Parathyroid adenoma (tissue), 2 donors: ENCODE results near the gene ADARB2.

Source experiments
- H2AFZ ChIP-seq: fragments of 300-600 bp; sonication (generic); one replicate; pipeline ENCODE4 v1.7.0; 2017; ENCODE audit warnings: antibody characterized with exemption, mild to moderate bottlenecking
- H3K27ac ChIP-seq: fragments of 300-600 bp; sonication (generic); one replicate; pipeline ENCODE4 v1.7.0; 2017
- H3K27me3 ChIP-seq: fragments of 300-600 bp; sonication (generic); one replicate; pipeline ENCODE4 v1.7.0; 2017; ENCODE audit warnings: low read length; ENCODE audit not compliant: control insufficient read depth, insufficient read depth
- H3K36me3 ChIP-seq: fragments of 300-600 bp; sonication (generic); one replicate; pipeline ENCODE4 v1.7.0; 2017; ENCODE audit warnings: low read length; ENCODE audit not compliant: control insufficient read depth, insufficient read depth
- H3K4me1 ChIP-seq: fragments of 300-600 bp; sonication (generic); one replicate; pipeline ENCODE4 v1.7.0; 2017; ENCODE audit warnings: control low read depth
- H3K4me2 ChIP-seq: fragments of 300-600 bp; sonication (generic); one replicate; pipeline ENCODE4 v1.7.0; 2017; ENCODE audit warnings: low read length
- H3K4me3 ChIP-seq: fragments of 300-600 bp; sonication (generic); one replicate; pipeline ENCODE4 v1.7.0; 2017; ENCODE audit warnings: low read depth, low read length
- H3K79me2 ChIP-seq: fragments of 300-600 bp; sonication (generic); one replicate; pipeline ENCODE4 v1.7.0; 2017; ENCODE audit warnings: control low read depth
- H3K9ac ChIP-seq: fragments of 300-600 bp; sonication (generic); one replicate; pipeline ENCODE4 v1.7.0; 2017; ENCODE audit warnings: mild to moderate bottlenecking
- H3K9me3 ChIP-seq: fragments of 300-600 bp; sonication (generic); one replicate; pipeline ENCODE4 v1.7.0; 2017; ENCODE audit warnings: low read length; ENCODE audit not compliant: control insufficient read depth
- CTCF ChIP-seq: fragments of 300-600 bp; sonication (generic); IDR thresholded peaks from one replicate; pipeline ENCODE4 v1.7.0; 2017; ENCODE audit warnings: antibody characterized with exemption, mild to moderate bottlenecking
- donor health status: primary hyperparathyroidism.

ADARB2 gene

DNA sequence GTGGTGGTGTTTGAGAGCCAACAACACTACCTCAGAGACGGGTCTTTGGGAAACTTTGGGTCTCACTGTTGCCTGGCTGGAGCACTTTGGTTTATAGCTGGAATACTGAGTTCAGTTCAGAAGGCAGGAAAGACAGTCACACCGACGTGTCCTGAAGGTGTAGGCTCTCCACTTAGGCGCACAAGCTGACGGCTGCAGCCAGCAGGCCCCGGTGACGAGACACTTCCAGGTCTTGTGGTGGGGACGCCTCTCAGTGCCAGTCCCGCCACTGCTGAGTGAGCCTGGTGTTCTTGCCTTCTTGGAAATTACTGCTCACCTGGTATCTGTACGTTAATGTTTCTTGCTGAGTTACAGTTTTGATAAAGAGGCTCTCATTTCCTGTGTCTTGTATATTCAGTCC is 607.1 kb downstream of the ADARB2 start:
- H3K9me3 ChIP-seq = no peaks in the 10 kb centered on the region
- no peak overlapping the region for H3K9ac ChIP-seq
- H3K27me3 ChIP-seq = no peaks in the 10 kb centered on the region
- no peak overlapping the region for H2AFZ ChIP-seq
- no peak overlapping the region for H3K4me3 ChIP-seq
- no peak overlapping the region for H3K4me2 ChIP-seq
- H3K27ac ChIP-seq = no peak overlapping the region
- no peaks in the 10 kb centered on the region for H3K79me2 ChIP-seq
- H3K36me3 ChIP-seq = no peaks in the 10 kb centered on the region
- H3K4me1 ChIP-seq = no peaks in the 10 kb centered on the region
- no peak for TF ChIP-seq CTCF

GRCh38 chr10:1128649-1129048 is 608.7 kb downstream of the ADARB2 start:
- Histone ChIP-seq H3K27me3 (no peaks in the 10 kb centered on the region), H3K27ac (no peak overlapping the region), H3K36me3 (no peaks in the 10 kb centered on the region), H3K9me3 (no peaks in the 10 kb centered on the region), H2AFZ (no peak overlapping the region), H3K4me1 (no peaks in the 10 kb centered on the region), H3K4me2 (no peak overlapping the region), H3K79me2 (no peaks in the 10 kb centered on the region), H3K4me3 (no peak overlapping the region), H3K9ac (no peak overlapping the region)
- no peak for TF ChIP-seq CTCF

GRCh38 chr10:1128115-1128514 is 609.2 kb downstream of the ADARB2 start:
- H3K9ac ChIP-seq = no peak overlapping the region
- no peak overlapping the region for H3K27ac ChIP-seq
- no peaks in the 10 kb centered on the region for H3K9me3 ChIP-seq
- H3K4me1 ChIP-seq = no peaks in the 10 kb centered on the region
- H3K27me3 ChIP-seq = no peaks in the 10 kb centered on the region
- no peak for TF ChIP-seq CTCF
- no peak overlapping the region for H3K4me2 ChIP-seq
- no peaks in the 10 kb centered on the region for H3K36me3 ChIP-seq
- H3K4me3 ChIP-seq = no peak overlapping the region
- H2AFZ ChIP-seq = no peak overlapping the region
- no peaks in the 10 kb centered on the region for H3K79me2 ChIP-seq

DNA sequence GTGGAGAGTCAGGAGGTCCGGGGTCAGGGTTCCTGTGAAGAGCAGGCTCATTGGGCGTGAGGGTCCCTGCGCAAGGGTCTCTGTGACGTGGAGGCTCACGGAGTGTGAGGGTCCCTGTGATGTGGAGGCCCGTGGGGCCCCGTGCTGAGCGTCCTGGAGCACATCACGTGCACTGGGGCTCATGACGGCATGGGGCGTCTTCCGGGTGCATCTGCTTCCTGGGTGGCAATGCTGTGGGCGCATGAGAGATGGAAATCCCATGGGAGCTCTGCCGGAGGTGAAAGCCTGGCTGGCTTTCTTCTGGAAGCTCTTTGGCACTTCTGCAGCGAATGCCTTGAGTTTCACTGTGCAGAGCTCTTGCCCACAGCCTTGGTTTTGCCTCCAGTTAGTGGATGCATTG is 609.7 kb downstream of the ADARB2 start:
- Histone ChIP-seq H2AFZ (no peak overlapping the region), H3K27me3 (no peaks in the 10 kb centered on the region), H3K36me3 (no peaks in the 10 kb centered on the region), H3K79me2 (no peaks in the 10 kb centered on the region), H3K27ac (no peak overlapping the region), H3K4me1 (no peaks in the 10 kb centered on the region), H3K9ac (no peak overlapping the region), H3K4me2 (no peak overlapping the region), H3K4me3 (no peak overlapping the region), H3K9me3 (no peaks in the 10 kb centered on the region)
- TF ChIP-seq CTCF = no peak
